ENCODE measurements around the gene PDZD4.

DNA sequence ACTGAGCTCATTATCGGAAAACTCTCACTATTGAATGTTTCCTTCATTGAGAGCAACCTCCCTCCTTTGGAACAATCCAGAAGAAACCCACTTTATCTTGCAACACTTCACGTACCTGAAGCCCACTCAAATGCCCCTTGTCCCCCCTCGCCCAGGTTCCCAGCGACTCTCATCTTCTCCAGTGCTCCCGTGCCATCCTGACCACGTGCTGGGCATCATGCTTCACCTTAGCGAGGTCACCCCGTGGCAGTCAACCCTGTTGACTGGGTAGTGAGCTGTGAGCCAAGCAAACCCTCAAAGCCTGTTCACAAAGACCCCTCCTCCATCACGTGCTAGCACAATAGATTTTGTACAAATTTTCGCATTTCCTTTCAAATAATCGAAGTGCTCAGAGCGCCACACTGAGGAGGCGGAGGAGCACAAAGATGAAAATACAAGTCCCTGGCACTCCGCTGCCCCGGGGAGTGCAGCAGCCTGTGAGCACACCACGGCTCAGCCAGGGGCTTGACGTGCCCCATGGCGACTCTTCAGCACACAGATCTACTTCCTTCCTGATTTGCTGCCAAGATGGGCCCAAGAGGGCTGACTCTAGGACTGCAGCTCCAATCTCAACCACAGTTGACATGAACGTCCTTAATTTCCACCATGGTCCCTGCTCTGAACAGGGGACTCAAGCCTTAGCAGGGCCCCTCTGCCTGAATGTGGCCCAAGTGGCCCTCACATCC, 15.6 kb downstream of the PDZD4 start:
- TF ChIP-seq, protein P1, sequence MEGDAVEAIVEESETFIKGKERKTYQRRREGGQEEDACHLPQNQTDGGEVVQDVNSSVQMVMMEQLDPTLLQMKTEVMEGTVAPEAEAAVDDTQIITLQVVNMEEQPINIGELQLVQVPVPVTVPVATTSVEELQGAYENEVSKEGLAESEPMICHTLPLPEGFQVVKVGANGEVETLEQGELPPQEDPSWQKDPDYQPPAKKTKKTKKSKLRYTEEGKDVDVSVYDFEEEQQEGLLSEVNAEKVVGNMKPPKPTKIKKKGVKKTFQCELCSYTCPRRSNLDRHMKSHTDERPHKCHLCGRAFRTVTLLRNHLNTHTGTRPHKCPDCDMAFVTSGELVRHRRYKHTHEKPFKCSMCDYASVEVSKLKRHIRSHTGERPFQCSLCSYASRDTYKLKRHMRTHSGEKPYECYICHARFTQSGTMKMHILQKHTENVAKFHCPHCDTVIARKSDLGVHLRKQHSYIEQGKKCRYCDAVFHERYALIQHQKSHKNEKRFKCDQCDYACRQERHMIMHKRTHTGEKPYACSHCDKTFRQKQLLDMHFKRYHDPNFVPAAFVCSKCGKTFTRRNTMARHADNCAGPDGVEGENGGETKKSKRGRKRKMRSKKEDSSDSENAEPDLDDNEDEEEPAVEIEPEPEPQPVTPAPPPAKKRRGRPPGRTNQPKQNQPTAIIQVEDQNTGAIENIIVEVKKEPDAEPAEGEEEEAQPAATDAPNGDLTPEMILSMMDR (IDR thresholded peaks at IDR 0.05) = no peak
- TF ChIP-seq NFE2L1 (CRISPR knock-in tag; IDR thresholded peaks at IDR 0.05) (no peak), SP1 (CRISPR knock-in tag; conservative IDR thresholded peaks at IDR 0.05) (no peak)
- TF ChIP-seq, protein P2, sequence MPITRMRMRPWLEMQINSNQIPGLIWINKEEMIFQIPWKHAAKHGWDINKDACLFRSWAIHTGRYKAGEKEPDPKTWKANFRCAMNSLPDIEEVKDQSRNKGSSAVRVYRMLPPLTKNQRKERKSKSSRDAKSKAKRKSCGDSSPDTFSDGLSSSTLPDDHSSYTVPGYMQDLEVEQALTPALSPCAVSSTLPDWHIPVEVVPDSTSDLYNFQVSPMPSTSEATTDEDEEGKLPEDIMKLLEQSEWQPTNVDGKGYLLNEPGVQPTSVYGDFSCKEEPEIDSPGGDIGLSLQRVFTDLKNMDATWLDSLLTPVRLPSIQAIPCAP (CRISPR knock-in tag; IDR thresholded peaks at IDR 0.05) = no peak

All from WTC11 (cell line).